ENCODE results near the gene CARNS1. TPM values are rescaled to one million over a fixed set of nuclear protein-coding genes. Genes with fewer than 3 reads are reported as not detected.

The CARNS1 gene
- total and polyA plus RNA-seq, 9 of the 15 experiments (the other 6 are each of a cell fraction or from before 2014, with no cell fraction given): 0.01 to 0.18 (median 0.06) TPM; not detected in 3

DNA sequence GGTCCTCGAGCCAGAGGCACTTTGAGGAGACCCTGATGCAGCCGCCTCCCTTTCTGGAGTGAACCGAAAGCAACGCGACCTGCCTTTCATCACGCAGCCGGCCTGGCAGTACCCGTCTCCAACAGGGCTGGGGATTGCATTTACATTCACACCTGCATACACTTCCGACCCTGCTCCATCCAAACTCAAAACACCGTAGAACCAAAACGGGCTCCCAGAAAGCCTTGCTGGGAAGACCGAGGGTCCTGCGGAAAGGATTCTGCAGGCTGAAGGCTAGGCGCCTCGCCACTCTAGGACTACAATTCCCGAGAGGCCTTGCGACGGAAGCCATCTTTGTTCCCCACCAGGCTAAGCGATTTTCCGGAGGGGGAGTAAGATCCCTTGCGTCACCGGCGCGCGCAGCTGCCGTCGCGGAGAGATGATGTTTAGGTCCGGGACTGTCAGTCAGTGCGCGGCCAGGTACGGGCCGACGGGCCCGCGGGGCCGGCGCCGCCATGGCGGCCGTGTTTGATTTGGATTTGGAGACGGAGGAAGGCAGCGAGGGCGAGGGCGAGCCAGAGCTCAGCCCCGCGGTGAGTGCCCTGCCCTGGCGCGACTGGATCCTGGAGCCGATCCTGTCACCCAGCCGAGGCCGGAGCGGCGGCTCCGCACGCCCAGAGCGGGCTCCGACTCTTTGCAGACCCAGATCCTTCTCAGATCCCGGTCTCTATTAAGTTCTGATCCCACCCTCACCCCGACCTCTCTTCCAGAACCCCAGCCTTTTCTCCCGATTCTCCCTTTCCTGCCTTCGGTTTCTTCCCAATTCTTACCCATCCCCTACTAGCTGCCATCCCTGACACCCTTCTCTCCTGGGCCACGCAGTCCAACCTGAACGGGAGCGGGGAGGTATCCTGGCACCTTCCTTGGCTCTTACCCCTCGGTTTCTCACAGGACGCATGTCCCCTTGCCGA is 12.8 kb downstream of the CARNS1 start, which contains the start of gene RPS6KB2 (continued):
- TF ChIP-seq, protein P1, sequence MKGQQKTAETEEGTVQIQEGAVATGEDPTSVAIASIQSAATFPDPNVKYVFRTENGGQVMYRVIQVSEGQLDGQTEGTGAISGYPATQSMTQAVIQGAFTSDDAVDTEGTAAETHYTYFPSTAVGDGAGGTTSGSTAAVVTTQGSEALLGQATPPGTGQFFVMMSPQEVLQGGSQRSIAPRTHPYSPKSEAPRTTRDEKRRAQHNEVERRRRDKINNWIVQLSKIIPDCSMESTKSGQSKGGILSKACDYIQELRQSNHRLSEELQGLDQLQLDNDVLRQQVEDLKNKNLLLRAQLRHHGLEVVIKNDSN (CRISPR knock-in tag; IDR thresholded peaks at IDR 0.05): no peak; the same call in 1 of the 2 replicates
- peak; percentile 58; the same call in 1 of the 2 replicates for TF ChIP-seq NR2C2 (CRISPR knock-in tag; IDR thresholded peaks at IDR 0.05)
- TF ChIP-seq NR2C2 (tag; IDR thresholded peaks at IDR 0.05): peak; percentile 71
- no peak for TF ChIP-seq MYBL2 (IDR thresholded peaks at IDR 0.05; ENCODE audit: low read depth)
- TF ChIP-seq MYBL2 (CRISPR knock-in tag; IDR thresholded peaks at IDR 0.05; ENCODE audit: borderline replicate concordance): no peak
- TF ChIP-seq TFAM (CRISPR knock-in tag; conservative IDR thresholded peaks at IDR 0.05): no peak
- peak; percentile 95 for TF ChIP-seq SIN3B (IDR thresholded peaks at IDR 0.05; ENCODE audit: low read depth)
- TF ChIP-seq ZNF232 (CRISPR knock-in tag; IDR thresholded peaks at IDR 0.05): no peak
- TF ChIP-seq DNMT1 (IDR thresholded peaks at IDR 0.05): no peak
- no peak for TF ChIP-seq FOS (IDR thresholded peaks at IDR 0.05; ENCODE audit: extremely low read depth, insufficient read length)
- TF ChIP-seq ZNF253 (CRISPR knock-in tag; conservative IDR thresholded peaks at IDR 0.05): no peak
- TF ChIP-seq FUS (optimal IDR thresholded peaks at IDR 0.05; ENCODE audit: low read depth, low read length): no peak
- no peak; the same call in 1 of the 2 replicates for TF ChIP-seq ZNF263 (CRISPR knock-in tag; IDR thresholded peaks at IDR 0.05; ENCODE audit: borderline replicate concordance)
- no peak for TF ChIP-seq ZNF146 (CRISPR knock-in tag; IDR thresholded peaks at IDR 0.05; ENCODE audit: unreplicated experiment)
- TF ChIP-seq MTA2 (IDR thresholded peaks at IDR 0.05; ENCODE audit: low read depth): no peak
- peak; percentile 98 for TF ChIP-seq VEZF1 (CRISPR knock-in tag; IDR thresholded peaks at IDR 0.05)
- TF ChIP-seq GTF2A2 (tag; IDR thresholded peaks at IDR 0.05): no peak
- TF ChIP-seq EGR1 (conservative IDR thresholded peaks at IDR 0.05): peak; percentile 84
- TF ChIP-seq TAL1 (IDR thresholded peaks at IDR 0.05): no peak
- TF ChIP-seq NFE2 (IDR thresholded peaks at IDR 0.05; ENCODE audit: low read depth): no peak
- TF ChIP-seq TCF3 (CRISPR knock-in tag; IDR thresholded peaks at IDR 0.05): no peak; the same call in 1 of the 2 replicates
- no peak for TF ChIP-seq THRB (CRISPR knock-in tag; conservative IDR thresholded peaks at IDR 0.05)
- no peak for TF ChIP-seq ERF (CRISPR knock-in tag; IDR thresholded peaks at IDR 0.05)
- peak in 1 of 2 experiments; percentile 82; a peak in 2 of 4 replicates for TF ChIP-seq HDAC1 (IDR thresholded peaks at IDR 0.05)
- TF ChIP-seq, protein P2, sequence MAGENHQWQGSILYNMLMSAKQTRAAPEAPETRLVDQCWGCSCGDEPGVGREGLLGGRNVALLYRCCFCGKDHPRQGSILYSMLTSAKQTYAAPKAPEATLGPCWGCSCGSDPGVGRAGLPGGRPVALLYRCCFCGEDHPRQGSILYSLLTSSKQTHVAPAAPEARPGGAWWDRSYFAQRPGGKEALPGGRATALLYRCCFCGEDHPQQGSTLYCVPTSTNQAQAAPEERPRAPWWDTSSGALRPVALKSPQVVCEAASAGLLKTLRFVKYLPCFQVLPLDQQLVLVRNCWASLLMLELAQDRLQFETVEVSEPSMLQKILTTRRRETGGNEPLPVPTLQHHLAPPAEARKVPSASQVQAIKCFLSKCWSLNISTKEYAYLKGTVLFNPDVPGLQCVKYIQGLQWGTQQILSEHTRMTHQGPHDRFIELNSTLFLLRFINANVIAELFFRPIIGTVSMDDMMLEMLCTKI (IDR thresholded peaks at IDR 0.05; ENCODE audit: partially characterized antibody): no peak

All from K562 (cell line).